Measurements from ENCODE around the gene LIMS2.

LIMS2 gene

GRCh38 chr2:127656569-127657231 is 18.6 kb downstream of the LIMS2 start:
- DNase-seq: no peak

DNA sequence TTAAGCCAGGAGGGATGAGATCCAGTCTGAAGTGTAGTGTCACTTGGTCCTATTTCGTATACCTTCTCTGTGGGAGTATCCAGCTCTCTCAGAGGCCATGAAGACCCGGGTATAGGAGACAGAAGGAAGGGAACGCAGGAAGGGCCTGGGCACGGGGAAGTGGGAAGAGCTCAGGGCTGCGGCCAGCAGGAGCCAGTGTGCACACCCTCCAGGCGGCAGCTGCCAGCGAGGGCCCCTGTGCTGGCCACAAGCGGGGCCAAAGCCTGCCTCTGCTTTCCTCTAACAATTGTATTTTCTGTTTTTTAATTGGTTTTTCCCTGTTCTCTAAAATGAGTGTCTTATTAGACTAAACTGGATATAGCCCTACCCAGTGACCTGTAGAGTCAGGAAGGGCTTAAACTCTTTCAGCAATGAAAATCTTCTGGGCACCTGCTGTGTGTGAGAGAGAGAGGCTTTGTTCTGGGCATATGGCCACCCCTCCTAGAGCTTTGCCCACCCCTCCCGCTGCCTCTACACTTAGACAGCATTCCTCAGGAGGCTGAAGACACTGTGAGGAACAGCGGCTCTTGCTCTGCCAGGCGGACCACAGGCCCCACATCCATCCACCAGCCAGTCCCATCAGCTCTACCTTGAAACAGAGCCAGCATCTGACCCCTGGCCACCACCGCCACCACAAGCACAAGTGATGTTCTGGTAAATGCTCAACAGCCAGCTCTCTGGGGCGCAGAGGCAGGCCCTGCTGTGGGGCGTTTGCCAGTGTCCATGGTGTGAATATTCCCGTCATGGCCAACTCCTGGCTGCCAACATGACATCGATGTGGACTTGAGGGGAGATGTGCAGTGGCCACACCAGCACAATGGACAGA is 19.9 kb downstream of the LIMS2 start:
- DNase-seq: no peak

- no peak for DNase-seq
These were observed 20.5 kb downstream of the LIMS2 start for GRCh38 chr2:127654838-127655175.

DNA sequence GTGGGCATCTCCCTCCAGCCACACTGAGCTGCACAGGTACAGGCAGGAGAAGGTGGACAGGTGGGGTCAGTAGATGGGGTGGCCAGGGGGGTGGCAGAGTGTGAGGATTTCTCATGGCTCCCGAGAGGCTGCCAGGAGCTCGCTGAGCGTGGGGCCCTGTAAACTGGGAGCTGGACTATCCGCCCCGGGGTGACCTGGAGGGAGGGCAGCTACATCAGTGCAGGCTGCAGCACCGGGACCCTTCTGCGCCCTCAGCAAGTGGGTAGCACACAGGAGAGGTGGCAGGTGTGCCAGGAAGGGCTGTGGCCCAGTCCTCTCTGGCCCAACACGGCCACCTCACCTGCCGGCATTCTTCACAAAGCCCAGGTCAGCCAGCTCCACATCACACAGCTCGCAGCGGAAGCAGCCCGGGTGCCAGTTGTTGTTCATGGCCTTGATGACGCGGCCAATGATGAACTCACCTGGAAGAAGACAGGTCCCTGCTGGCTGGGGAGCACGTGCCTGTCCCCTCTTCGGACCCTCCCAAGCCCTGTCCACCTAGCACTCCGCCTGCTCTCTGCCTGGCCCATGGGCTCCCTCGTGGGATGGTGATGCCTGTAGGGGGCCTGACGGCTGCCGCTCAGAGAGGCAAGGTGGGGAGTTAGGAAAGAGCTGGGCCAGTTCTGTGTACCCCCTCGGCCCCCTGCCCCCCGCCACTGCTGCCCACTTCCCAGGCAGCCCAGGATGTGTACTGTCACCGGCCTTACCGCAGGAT is 21.1 kb downstream of the LIMS2 start:
- DNase-seq: no peak

DNA sequence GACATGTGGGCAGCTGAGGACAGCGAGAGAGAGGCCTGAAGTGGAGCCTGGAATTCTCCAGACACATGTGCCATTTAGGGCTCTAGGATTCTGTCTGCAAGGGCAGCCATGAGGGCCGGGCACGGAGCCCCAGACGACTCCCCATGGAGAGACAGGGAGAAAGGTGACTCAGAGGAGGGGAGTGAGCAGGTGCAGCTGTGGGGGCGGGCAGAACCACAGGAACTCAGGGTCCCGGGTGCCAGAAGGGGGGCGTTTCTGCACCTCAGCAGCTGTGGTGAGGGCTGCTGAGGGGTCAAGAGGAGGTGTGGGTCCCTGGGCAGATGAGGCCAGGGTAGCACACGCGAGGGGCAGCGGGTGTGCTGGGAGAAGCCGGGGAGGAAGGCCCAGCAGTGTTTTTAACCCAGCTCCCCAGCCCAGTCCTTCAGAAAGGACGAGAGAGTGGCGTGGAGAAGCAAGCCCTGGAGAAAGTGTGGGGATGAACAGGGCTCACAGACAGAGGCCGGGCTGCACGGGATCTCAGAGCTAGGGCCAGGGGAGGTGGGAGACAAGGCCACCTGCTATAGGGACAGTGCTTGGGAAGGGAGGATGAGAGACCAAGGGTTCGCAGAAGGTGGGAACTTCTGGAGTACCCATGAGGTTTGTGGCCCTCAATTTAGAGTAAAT is 21.8 kb downstream of the LIMS2 start:
- DNase-seq: no peak

DNA sequence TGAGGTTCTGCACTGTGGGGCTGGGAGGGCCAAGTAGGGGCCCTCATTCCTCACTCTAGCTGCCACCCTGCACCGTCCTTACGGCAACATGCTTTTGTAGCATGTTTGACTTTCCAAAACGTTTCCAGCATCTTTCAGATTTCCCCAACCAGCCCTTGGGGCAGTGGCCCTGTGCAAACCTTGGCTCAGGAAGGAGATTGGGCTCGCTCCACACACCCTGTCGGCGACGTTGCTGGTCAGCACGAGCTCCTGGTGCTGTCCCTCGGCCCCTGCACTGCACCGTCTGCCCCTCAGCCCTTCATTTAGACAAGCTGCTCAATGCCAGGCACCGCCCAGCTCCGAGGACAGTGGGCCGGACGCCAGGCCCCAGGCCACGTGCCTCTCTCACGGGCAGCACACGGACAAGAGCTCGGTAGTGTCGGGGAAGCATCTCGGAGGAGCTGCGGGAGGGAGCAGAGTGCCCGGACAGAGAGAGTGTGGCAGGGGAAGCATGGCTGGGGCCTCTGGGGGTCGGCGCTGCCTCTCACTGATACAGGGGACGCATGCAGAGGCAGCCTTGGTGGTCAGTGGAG is 22.5 kb downstream of the LIMS2 start:
- DNase-seq: no peak

DNA sequence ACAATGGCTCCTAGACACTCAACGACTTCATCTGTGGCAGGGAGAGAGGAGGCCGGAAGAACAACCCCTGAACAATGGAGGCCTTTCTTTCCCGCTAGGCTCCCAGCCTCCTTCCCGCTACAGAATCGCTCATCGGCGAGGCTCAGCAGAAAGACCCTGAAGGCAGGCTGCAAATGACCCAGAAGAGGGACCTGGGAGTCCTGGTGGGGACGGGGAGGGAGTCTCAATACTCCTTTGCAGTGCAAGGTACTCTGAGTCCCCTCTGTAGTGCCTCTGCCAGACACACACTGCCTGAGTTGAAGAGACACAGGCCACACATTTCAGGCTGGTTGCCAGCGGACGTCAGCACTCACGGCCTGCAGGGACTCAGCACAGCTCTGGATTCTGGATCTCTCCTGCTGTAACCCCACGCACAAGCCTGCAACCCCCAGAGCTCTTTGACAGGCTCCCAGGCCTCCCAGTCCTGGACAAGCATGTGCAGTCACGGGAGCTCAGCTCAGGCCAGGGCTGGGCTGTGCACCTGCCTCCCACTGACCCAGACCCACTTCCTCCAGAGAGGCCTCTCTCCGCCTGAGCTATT is 23.3 kb downstream of the LIMS2 start:
- DNase-seq: no peak

GRCh38 chr2:127651381-127651809 is 23.9 kb downstream of the LIMS2 start:
- no peak for DNase-seq

- no peak for DNase-seq
These were observed 24.4 kb downstream of the LIMS2 start for GRCh38 chr2:127650785-127651380.

DNA sequence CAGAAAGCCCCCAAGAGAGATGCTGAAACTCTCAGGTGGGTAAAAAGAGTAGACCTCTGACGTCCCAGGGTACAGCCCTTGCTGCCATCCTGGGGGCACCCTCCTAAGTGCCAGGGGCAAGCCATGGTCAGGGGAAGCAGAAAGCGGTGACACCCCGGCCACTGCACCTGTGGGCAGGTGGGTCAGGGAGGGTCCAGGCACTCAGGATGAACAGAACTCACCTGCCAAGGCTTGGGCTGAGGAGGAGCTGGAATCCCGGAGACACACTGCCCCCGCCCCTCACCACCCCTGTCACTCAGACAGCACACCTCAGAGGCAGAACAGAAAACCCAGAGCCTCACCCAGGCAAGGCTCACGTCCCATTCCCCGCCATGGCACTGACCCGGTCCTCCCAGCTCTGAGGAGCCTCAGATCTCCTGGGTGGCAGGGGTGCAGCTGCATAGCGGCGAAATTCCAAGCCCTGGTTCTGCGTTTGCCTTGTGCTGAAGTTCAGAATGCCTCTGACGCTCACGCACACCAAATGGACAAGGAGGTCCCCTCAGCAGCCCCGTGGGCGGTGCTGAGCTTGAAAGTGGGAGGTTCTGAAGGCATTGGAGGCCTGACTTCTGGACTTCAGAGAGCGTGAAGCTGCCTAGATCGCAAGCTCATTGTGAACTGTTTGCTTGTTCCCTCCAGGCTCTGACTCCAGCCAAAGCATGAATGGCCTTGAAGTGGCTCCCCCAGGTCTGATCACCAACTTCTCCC is 25.1 kb downstream of the LIMS2 start:
- no peak for DNase-seq

DNA sequence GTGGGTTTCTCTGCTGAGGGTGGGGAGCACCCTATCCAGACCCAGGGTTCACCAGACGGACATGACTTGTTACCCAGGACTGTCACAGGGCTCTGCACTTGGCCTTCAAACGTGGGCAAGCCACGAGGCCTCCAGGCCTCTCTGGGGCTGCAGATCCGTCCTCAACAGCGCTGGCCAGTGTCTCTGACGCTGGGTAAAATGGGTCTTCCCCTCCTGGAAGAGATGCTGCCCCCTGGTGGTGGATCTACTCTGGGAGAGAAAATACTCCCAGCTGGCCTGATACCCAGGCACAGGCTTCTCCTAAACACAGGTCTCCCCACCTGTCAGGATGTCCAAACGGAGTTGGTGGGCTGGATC is 25.7 kb downstream of the LIMS2 start:
- peak; percentile 88 for DNase-seq

DNA sequence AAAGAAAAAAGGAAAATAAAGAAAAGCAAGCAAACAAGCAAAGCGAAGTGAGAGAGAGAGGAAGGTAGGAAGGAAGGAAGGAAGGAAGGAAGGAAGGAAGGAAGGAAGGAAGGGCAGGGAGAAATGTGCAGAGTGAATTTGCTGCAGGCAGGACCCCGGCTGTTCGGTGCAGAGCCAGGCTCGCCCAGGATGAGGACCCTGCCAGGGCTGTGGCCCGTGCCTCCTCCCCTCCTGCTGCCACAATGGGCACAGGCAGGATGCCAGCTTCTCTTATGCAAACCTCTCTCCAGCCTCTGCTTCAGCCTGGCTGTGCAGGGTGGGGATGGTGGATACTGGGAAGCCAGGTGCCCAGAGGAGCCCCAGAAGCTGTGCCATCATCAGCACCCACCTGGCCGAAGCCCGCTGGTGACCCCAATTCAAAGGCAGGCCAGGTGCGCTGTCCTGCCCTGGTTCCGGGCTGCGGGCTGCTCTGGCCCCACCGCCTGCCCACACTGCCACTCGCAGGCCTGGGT is 26.2 kb downstream of the LIMS2 start:
- DNase-seq: no peak

GRCh38 chr2:127648321-127648720 is 27.0 kb downstream of the LIMS2 start:
- no peak for DNase-seq

DNA sequence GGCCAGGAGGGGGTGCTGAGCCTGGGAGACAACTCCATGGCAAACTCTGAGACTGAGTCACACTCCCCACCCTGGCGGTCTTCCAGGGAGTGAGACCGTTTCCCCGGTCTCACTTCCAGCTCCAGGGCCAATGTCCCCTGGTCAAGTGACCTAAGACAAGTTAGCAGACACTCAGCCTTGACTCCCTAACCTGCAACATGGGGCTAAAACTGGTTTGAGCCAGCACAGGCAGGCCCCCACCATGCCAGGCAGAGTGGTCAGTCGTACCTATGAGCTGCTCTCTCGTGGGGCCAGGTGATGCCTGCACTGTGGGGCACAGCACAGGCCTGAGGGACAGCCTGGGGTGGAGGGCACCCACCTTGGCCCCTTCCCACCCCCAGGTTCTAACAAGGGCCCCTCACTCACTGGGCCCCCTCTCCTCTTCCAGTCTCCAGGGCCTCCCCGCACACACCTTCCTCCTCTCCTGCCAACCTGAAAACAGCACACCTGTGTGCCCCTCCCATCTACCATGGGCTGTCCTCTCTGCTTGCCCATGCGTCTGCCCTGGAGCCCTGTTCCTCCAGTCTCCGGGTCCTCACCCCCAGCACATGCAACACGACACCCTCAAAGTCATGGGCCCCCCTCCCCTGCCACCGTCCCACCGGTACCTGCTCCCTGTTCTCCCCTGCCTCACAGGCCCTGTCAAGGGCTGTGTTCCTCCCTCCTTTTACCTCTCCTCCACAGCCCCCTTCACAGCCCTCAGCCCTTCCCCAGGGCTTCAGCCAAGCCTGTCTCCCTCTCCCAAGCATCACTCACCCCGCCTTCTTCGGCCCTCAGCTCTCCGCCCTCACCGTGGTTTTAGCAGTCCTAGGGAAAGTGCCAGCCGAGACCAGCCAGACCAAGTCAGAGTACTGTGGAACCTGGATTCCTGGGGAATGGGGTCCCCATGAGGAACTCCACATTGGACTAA is 27.8 kb downstream of the LIMS2 start:
- DNase-seq: no peak

DNA sequence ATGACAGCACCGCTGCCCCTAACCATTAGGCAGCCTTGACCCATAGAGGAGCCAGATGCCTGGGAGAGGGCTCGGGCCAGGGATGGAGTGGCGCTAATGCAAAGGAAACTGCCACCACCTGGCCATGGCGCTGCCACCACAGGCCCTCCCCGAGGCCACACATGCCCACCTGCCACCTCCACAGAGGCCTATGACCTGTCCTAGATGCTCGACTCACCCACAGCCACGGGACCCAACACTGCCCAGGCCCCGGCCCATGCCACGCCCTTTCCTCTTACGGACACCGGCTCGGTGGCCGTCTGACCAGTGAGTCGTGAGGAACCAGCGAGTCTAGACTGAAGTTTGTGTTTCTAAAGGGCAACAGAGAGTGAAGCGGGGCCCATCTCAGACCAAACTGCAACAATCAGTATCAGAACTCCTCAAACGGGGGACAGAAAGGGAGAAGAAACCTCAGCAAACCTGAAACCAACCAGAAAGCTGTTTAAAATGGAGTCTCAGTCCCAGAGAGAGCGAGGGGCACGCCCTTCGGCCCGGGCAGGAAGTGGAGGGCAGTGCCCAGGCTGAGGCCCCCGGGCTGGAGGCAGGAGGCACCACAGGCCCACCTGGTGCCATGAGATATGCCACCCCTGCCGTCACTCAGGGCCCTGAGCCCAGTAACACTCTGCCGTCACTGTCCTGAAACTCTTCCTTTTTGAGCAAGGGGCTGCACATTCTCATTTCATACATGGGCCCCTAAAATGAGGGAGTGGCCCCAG is 28.7 kb downstream of the LIMS2 start:
- DNase-seq: no peak

DNA sequence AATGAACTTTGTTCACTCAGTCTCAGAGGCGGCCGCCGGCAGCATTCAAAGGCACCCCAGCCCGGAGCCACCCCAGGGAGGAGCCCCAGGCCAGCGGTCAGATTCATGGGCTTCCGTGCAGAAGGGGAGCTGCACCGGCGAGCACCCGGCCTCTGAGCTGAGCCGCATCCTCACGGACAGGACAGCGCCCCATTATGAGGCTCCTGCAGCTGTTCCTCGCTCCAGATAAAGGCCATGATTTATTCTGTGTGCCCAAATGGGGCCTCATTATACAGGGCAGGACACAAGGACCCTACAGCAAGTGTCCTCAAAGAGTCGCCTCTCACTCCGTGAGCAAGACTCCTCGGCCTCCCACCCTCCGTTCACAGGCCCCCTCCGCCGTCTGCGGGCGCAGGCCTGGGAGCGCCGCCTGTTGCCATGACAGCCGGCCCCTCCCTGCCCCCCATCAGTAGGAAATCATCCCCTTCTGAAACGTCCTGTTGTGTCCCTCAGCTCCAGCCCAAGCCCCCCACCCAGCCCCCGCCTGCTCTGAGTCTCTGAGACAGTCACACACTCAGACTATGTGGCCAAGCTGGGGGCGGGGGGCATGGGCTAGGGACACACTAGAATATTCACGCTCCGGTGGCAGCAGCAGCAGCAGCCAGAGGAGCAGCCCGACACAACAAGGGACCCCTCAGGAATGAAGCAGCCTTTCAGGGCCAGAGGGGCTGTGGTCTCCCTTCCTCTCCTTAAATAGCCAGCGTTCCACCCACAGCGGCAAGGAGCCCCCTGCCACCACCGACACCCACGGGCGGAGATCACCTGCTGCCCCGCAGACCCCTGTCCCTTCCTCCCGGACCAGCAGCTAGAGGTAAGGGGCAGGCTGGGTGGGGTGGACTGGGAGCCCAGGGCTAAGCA is 29.7 kb downstream of the LIMS2 start, which contains the start of gene GPR17:
GPR17 (plus strand) TSS at position 759 of the 897 bp plus-strand sequence. CDS start 4,583 bp downstream, outside the sequence.
- no peak for DNase-seq

DNA sequence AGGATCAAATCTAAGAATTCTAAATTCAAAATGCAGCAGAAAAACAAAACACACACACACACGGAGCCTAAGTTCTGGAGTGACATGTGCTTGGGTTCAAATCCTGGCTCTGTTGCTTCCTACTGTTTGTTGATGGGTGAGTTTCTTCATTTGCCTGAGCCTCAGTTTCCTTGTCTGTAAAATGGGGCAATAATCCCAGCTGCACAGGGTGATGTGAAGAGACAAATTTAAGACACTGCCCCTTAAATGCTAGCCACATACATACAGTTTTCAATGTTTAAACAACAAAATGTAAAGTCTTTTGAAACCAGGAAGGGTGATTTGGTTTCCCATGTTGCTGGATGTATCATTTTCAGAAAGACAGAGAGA is 30.3 kb downstream of the LIMS2 start:
- no peak for DNase-seq
